Adipose tissue (tissue), 3 donors: ENCODE measurements around the gene UHRF1. TPM values are rescaled to one million over a fixed set of nuclear protein-coding genes. Genes with fewer than 3 reads are reported as not detected.

Source experiments
- H3K27ac ChIP-seq: one replicate; pipeline ENCODE4 v1.5.1; 2013; ENCODE audit warnings: low read depth, low read length
- WGBS, 3 donors: extraction: QIAGEN DNeasy Blood & Tissue Kit; methylation state at CpG; one replicate each; pipeline ENCODE4 v1.1.7; 2013; 5-methylcytosine and 5-hydroxymethylcytosine counted together
- polyA plus RNA-seq, 3 donors: library from polyadenylated mRNA; stranded (reverse); fragments of 200-250 nt; gene quantifications; one replicate each; pipeline ENCODE4 v1.2.3, GENCODE V29; 2013
- donor health status: healthy with polysubstance abuse.
- donor health status: Bipolar disorder and iron deficiency.
- donor health status: healthy.

The UHRF1 gene
- polyA plus RNA-seq, 3 donors, result 0.25 to 0.49 (median 0.45) TPM

GRCh38 chr19:4980067-4980466, 70.8 kb downstream of the UHRF1 start:
- no peak overlapping the region for H3K27ac ChIP-seq

GRCh38 chr19:4980838-4981680, 71.8 kb downstream of the UHRF1 start:
- WGBS, 3 donors, result 77 to 84% (median 82%) methylated on average over 25 to 27 of the region's 27 CpGs
- H3K27ac ChIP-seq, result no peak overlapping the region

More at GRCh38 chr19:4980067-4980466, 70.8 kb downstream of the UHRF1 start:
- 70 to 83% (median 72%) methylated on average over 3 of the region's 3 CpGs for WGBS, 3 donors

GRCh38 chr19:4981681-4981958, 72.3 kb downstream of the UHRF1 start:
- 81 to 93% (median 93%) methylated on average over 3 of the region's 3 CpGs for WGBS, 3 donors
- H3K27ac ChIP-seq, result no peak overlapping the region

GRCh38 chr19:4983346-4984105, 74.2 kb downstream of the UHRF1 start:
- no peak overlapping the region for H3K27ac ChIP-seq
- WGBS, 3 donors, result 78 to 86% (median 79%) methylated on average over 23 of the region's 23 CpGs

GRCh38 chr19:4984106-4984380, 74.7 kb downstream of the UHRF1 start:
- 85 to 88% (median 86%) methylated on average over 7 of the region's 7 CpGs for WGBS, 3 donors
- no peak overlapping the region for H3K27ac ChIP-seq

- WGBS, 3 donors, result 76 to 85% (median 76%) methylated on average over 18 of the region's 18 CpGs
- no peak overlapping the region for H3K27ac ChIP-seq
Measured at GRCh38 chr19:4984438-4984990, 75.2 kb downstream of the UHRF1 start.

GRCh38 chr19:4985551-4985991, 76.3 kb downstream of the UHRF1 start:
- 77 to 86% (median 86%) methylated on average over 22 of the region's 22 CpGs for WGBS, 3 donors
- H3K27ac ChIP-seq, result no peak overlapping the region

- 85 to 91% (median 91%) methylated on average over 19 of the region's 19 CpGs for WGBS, 3 donors
- H3K27ac ChIP-seq, result no peak overlapping the region
Measured at GRCh38 chr19:4986056-4986455, 76.8 kb downstream of the UHRF1 start.

GRCh38 chr19:4986471-4986891, 77.2 kb downstream of the UHRF1 start:
- no peak overlapping the region for H3K27ac ChIP-seq
- WGBS, 3 donors, result 79 to 94% (median 89%) methylated on average over 19 of the region's 19 CpGs

GRCh38 chr19:4987256-4987655, 78.0 kb downstream of the UHRF1 start:
- no peak overlapping the region for H3K27ac ChIP-seq
- WGBS, 3 donors, result 61 to 70% (median 61%) methylated on average over 11 of the region's 11 CpGs

- H3K27ac ChIP-seq, result no peak overlapping the region
- WGBS, 3 donors, result 74 to 81% (median 79%) methylated on average over 24 of the region's 24 CpGs
Measured at GRCh38 chr19:4987692-4988370, 78.5 kb downstream of the UHRF1 start.

GRCh38 chr19:4988770-4989251, 79.5 kb downstream of the UHRF1 start:
- WGBS, 3 donors, result 40 to 72% (median 51%) methylated on average over 13 of the region's 13 CpGs
- no peak overlapping the region for H3K27ac ChIP-seq

- H3K27ac ChIP-seq, result no peak overlapping the region
- WGBS, 3 donors, result 81 to 90% (median 84%) methylated on average over 7 of the region's 7 CpGs
Measured at GRCh38 chr19:4990306-4990705, 81.0 kb downstream of the UHRF1 start.

GRCh38 chr19:4991538-4991937, 82.2 kb downstream of the UHRF1 start:
- H3K27ac ChIP-seq, result no peak overlapping the region
- 73 to 81% (median 79%) methylated on average over 9 of the region's 9 CpGs for WGBS, 3 donors

- 71 to 91% (median 90%) methylated on average over 13 of the region's 13 CpGs for WGBS, 3 donors
- H3K27ac ChIP-seq, result no peak overlapping the region
Measured at GRCh38 chr19:4991996-4992698, 82.8 kb downstream of the UHRF1 start.

GRCh38 chr19:4993683-4994082, 84.4 kb downstream of the UHRF1 start:
- WGBS, 3 donors, result 86 to 93% (median 92%) methylated on average over 3 of the region's 3 CpGs
- H3K27ac ChIP-seq, result no peak overlapping the region

GRCh38 chr19:4996701-4997100, 87.4 kb downstream of the UHRF1 start:
- H3K27ac ChIP-seq, result no peak overlapping the region
- 80 to 87% (median 82%) methylated on average over 5 of the region's 5 CpGs for WGBS, 3 donors

- whole genome bisulfite sequencing, 3 donors, result 93 to 96% (median 96%) methylated on average over 12 of the region's 12 CpGs
- no peak overlapping the region for H3K27ac ChIP-seq
Measured at GRCh38 chr19:4997297-4997696, 88.0 kb downstream of the UHRF1 start.
